Loucy (cell line): ENCODE measurements around the gene ST3GAL3.

ENCODE experiments used
- H2AFZ ChIP-seq: fragments of 200-600 bp; sonication (generic); 2 replicates; pipeline ENCODE4 v1.6.0; 2016; ENCODE audit warnings: antibody characterized with exemption, mild to moderate bottlenecking, low read length, moderate library complexity
- H3F3A ChIP-seq: fragments of 200-600 bp; 2 replicates; pipeline ENCODE4 v1.6.0; 2016; ENCODE audit warnings: antibody characterized with exemption, low read depth, mild to moderate bottlenecking
- H3K27me3 ChIP-seq: fragments of 200-600 bp; sonication (generic); 2 replicates; pipeline ENCODE4 v1.6.1; 2014; ENCODE audit warnings: low read length, mild to moderate bottlenecking; ENCODE audit not compliant: insufficient read depth, poor library complexity, severe bottlenecking
- H3K36me3 ChIP-seq: fragments of 200-600 bp; sonication (generic); 2 replicates; pipeline ENCODE4 v1.6.1; 2016; ENCODE audit warnings: low read length; ENCODE audit not compliant: insufficient read depth
- H3K4me1 ChIP-seq: fragments of 200-600 bp; sonication (generic); 2 replicates; pipeline ENCODE4 v1.5.1; 2014; ENCODE audit warnings: low read length, mild to moderate bottlenecking; ENCODE audit not compliant: insufficient read depth, poor library complexity, severe bottlenecking
- H3K4me2 ChIP-seq: fragments of 200-600 bp; sonication (generic); 2 replicates; pipeline ENCODE4 v1.6.0; 2014; ENCODE audit warnings: antibody characterized with exemption, low read length, low read depth, mild to moderate bottlenecking; ENCODE audit not compliant: poor library complexity, severe bottlenecking
- H3K4me3 ChIP-seq: fragments of 200-600 bp; sonication (generic); 2 replicates; pipeline ENCODE4 v1.5.1; 2014; ENCODE audit warnings: low read length, mild to moderate bottlenecking, mixed read lengths; ENCODE audit not compliant: poor library complexity, severe bottlenecking
- H3K79me2 ChIP-seq: fragments of 200-600 bp; sonication (generic); 2 replicates; pipeline ENCODE4 v1.6.1; 2014; ENCODE audit warnings: low read length; ENCODE audit not compliant: insufficient read depth
- H3K9ac ChIP-seq: fragments of 200-600 bp; sonication (generic); 2 replicates; pipeline ENCODE4 v1.6.0; 2014; ENCODE audit warnings: mild to moderate bottlenecking, low read depth, low read length, moderate library complexity; ENCODE audit not compliant: poor library complexity, severe bottlenecking
- H3K9me2 ChIP-seq: fragments of 200-600 bp; sonication (generic); replicated peaks from 2 replicates; pipeline ENCODE4 v1.6.1; 2016; ENCODE audit warnings: low read depth, low read length, mixed read lengths
- H3K9me3 ChIP-seq: fragments of 200-600 bp; sonication (generic); 2 replicates; pipeline ENCODE4 v1.6.1; 2014; ENCODE audit warnings: mild to moderate bottlenecking, antibody characterized with exemption, low read length, low read depth; ENCODE audit not compliant: insufficient read depth
- H4K20me1 ChIP-seq: fragments of 200-600 bp; sonication (generic); 2 replicates; pipeline ENCODE4 v1.6.0; 2014; ENCODE audit warnings: antibody characterized with exemption, low read length, mild to moderate bottlenecking; ENCODE audit not compliant: insufficient read depth, poor library complexity, severe bottlenecking
- CTCF ChIP-seq: fragments of 200-600 bp; sonication (generic); conservative IDR thresholded peaks from 2 replicates; pipeline ENCODE4 v1.5.1; 2014; ENCODE audit warnings: mild to moderate bottlenecking, antibody characterized with exemption, low read length
- EZH2phosphoT487 ChIP-seq: fragments of 200-600 bp; IDR thresholded peaks from 2 replicates; pipeline ENCODE4 v1.6.1; 2018; ENCODE audit warnings: antibody characterized with exemption, mild to moderate bottlenecking, moderate library complexity, borderline replicate concordance

The ST3GAL3 gene

DNA sequence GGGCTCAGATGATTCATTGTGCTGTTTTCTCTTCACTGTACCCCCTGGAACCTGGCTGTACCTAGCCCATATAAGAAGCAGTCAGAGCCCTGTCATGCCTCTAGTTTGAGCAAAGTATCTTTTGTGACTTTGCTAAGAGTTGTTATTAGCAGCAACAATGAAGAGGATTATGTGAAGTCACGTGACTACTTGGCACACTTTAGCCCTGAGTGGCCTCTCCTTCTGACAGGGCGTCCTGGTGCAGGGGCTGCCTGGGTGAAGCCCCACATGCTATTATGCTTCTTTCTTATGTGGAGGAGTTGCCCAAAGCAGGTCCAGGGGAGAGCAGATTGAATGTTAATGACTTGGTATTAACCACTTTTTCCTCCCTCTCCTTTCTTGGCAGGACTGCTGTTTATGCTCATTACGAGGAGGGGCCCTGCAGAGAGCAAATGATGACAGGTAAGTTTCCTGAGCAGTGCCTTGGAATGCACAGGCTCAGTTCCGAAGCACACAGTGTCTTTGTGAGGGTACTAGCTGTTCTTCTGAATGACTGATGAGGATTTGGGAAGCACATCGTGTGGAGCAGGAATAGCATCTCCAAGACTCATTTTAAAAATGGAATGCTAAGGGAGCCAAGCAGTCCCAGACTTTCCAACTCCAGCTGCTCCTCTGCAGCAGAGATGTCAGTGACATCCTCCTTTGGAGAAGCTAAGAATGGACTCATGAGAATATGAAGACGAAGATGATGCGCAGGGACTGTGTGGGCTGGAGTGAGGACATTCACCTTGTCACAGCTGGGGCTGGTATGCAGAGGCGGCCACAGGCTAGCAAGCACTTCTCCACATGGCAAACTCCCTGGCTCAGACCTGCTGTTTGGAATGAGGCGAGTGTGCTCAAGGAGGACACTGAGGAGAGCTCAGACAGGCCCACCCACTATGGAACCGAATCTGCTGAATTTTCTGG lies 15.2 kb upstream of the ST3GAL3 start:
- no peaks in the 10 kb centered on the region for H3K79me2 ChIP-seq
- TF ChIP-seq EZH2phosphoT487 (no peak), CTCF (no peak)
- H2AFZ ChIP-seq, result no peak overlapping the region
- H3K27me3 ChIP-seq, result no peaks in the 10 kb centered on the region
- H3K36me3 ChIP-seq, result peaks cover 100% of the 10 kb centered on the region
- no peaks in the 10 kb centered on the region for H3K9me3 ChIP-seq
- H3K9me2 ChIP-seq, result no peaks in the 10 kb centered on the region
- H3K9ac ChIP-seq, result no peak overlapping the region
- no peaks in the 10 kb centered on the region for H3K4me1 ChIP-seq
- no peak overlapping the region for H3K4me2 ChIP-seq
- no peaks in the 10 kb centered on the region for H4K20me1 ChIP-seq
- no peak overlapping the region for H3K4me3 ChIP-seq
- H3F3A ChIP-seq, result no peaks in the 10 kb centered on the region

DNA sequence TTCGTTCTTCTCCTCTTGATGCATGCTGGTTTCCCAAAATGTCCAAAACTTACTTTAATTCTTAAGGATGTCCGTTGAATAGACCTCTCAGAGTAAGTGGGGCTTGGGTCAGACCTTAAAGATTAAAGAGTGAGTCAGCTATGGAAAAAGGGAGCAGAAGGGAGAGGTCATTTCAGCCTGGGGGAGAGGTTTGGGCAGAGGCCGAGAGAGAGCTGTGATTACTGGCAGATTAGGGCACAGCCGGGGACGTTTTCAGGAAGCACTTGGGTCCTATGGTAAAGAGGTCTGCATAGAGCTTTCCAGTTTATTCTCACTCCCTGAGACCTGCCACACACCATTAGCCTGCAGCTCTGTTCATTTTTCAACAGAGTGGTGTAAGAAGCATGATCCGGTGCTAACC lies 14.0 kb upstream of the ST3GAL3 start:
- H3K9me2 ChIP-seq, result no peaks in the 10 kb centered on the region
- no peaks in the 10 kb centered on the region for H3K79me2 ChIP-seq
- no peak overlapping the region for H2AFZ ChIP-seq
- H3F3A ChIP-seq, result no peaks in the 10 kb centered on the region
- no peak for TF ChIP-seq EZH2phosphoT487
- TF ChIP-seq CTCF, result no peak
- H3K4me1 ChIP-seq, result no peaks in the 10 kb centered on the region
- no peaks in the 10 kb centered on the region for H4K20me1 ChIP-seq
- H3K36me3 ChIP-seq, result peaks cover 100% of the 10 kb centered on the region
- no peaks in the 10 kb centered on the region for H3K9me3 ChIP-seq
- no peaks in the 10 kb centered on the region for H3K27me3 ChIP-seq
- no peak overlapping the region for H3K4me3 ChIP-seq
- H3K4me2 ChIP-seq, result no peak overlapping the region
- no peak overlapping the region for H3K9ac ChIP-seq

DNA sequence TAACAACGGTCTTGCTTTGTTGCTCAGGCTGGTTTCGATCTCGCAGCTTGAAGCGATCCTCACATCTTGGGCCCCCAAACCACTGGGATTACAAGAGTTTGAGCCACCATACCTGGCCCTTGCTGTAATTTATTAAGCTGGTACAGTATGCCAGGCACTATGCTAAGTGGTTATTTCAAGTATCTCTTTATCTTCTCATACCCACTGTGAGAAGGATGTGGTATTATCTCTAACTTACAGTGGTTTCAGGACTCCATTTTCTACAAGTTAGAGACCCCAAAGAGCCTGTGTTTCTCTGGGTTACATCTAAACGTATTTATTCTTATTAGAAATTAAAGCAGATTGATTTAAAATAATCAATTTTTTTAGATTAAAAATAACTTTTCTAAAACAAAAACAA lies 8.1 kb upstream of the ST3GAL3 start:
- Histone ChIP-seq H3K4me3 (no peak overlapping the region), H2AFZ (no peak overlapping the region), H3F3A (no peaks in the 10 kb centered on the region), H3K4me2 (no peak overlapping the region), H3K9ac (no peak overlapping the region), H3K36me3 (peaks cover 94% of the 10 kb centered on the region), H4K20me1 (no peaks in the 10 kb centered on the region), H3K79me2 (no peaks in the 10 kb centered on the region), H3K4me1 (no peaks in the 10 kb centered on the region), H3K27me3 (no peaks in the 10 kb centered on the region), H3K9me3 (no peaks in the 10 kb centered on the region), H3K9me2 (no peaks in the 10 kb centered on the region)
- TF ChIP-seq CTCF, result no peak
- no peak for TF ChIP-seq EZH2phosphoT487
